ENCODE results near the gene TMPRSS7. TPM values are rescaled to one million over a fixed set of nuclear protein-coding genes. Genes with fewer than 3 reads are reported as not detected.

The TMPRSS7 gene, protein sequence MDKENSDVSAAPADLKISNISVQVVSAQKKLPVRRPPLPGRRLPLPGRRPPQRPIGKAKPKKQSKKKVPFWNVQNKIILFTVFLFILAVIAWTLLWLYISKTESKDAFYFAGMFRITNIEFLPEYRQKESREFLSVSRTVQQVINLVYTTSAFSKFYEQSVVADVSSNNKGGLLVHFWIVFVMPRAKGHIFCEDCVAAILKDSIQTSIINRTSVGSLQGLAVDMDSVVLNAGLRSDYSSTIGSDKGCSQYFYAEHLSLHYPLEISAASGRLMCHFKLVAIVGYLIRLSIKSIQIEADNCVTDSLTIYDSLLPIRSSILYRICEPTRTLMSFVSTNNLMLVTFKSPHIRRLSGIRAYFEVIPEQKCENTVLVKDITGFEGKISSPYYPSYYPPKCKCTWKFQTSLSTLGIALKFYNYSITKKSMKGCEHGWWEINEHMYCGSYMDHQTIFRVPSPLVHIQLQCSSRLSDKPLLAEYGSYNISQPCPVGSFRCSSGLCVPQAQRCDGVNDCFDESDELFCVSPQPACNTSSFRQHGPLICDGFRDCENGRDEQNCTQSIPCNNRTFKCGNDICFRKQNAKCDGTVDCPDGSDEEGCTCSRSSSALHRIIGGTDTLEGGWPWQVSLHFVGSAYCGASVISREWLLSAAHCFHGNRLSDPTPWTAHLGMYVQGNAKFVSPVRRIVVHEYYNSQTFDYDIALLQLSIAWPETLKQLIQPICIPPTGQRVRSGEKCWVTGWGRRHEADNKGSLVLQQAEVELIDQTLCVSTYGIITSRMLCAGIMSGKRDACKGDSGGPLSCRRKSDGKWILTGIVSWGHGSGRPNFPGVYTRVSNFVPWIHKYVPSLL
- not detected for polyA plus RNA-seq (ENCODE audit: insufficient read length in 10 of 10)
- long read RNA-seq, donor 1 = 0 reads
- long read RNA-seq, donor 2 = 0 reads
- long read RNA-seq, donor 3 = 0 reads
- long read RNA-seq, donor 4 = 0 reads
- long read RNA-seq, donor 5 = 0 reads
- long read RNA-seq, donor 6 = 0 reads
- long read RNA-seq, donor 7 = 0 reads
- long read RNA-seq, donor 8 = 0 reads
- long read RNA-seq, donor 9 = 0 reads

DNA sequence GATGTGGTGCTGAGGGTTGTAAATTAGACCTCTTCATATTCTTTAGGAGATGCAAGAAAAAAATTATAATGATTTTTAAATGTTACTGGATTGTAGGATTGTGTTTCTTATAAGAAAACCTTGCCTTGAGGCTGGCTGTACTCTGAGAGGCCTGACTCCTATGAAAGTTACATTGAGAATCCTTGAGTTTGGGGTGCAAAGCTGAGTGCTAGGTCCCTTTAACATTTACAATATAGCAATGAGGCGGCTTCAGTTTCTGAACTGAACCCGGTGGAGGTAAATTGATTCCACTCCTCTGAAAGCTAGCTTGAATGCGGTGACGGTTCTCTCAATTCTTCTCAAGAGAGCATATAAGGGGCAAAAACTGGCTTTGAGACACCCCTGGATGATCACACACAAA is at the start of gene TMPRSS7:
TSS of gene TMPRSS7 (plus strand) at position 301 of the 400 bp plus-strand sequence. CDS start 110 bp downstream, outside the sequence.
- no peak for DNase-seq

DNA sequence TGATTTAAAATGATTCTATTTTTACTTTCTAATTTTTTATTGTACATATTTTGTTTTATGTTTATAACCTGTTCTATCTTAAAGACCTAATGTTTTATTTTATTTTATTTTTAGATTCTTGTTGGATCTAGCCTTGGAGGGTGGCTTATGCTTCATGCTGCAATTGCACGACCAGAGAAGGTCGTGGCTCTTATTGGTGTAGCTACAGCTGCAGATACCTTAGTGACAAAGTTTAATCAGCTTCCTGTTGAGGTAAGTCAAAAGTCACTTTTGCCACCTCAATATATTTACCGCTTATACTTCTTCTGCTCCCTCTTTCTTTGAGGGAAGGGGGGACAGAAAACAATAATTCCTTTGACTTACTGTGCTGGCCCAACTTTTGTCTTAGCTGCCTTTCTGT is 47.7 kb upstream of the TMPRSS7 start:
- DNase-seq = no peak

DNA sequence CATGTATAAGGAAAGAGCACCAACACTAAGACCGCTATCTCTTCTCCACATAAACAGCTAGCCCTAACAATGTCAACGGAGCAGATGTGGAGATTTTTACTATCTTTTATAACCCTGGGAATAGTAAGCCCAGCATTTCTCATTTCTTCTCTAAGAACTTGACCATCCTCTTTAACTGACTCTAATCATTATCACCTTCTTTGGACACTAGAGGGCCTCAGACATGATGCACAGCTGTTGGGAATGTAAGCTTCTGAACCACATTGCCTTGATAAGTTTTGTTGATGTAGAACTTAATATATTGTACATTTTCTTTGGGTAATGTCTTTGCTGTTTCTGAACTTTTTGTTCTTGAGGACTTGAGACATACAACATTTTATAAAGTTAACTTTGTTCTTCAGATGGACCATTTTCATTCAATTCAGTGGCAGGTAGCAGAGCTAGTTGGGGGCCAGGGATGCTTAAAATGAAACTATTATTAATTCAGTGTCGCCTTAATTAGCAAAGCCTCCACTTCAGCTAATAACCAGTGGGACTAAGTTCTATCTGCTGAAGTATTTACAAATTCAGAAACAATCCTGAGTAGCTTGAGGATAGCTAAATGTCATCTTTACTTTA is 45.4 kb upstream of the TMPRSS7 start:
- DNase-seq = peak in 2 of 3 donors; percentile 44 to 55

DNA sequence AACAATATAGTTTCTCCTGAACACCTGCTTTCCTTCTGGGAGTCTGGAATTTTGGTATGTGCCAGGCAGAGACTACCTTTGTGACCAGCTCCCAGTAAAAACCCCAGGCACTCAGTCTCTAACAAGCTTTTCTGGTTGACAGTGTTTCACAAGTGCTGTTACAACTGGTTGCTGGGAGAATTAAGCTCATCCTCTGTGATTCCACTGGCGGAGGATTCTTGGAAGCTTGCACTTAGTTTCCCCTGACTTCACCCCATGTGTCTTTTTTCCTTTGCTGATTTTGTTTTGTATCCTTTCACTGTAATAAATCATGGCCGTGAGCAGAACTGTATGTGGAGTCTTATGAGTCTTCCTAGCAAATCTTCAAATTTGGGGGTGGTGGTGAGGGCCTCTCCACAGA is 41.5 kb upstream of the TMPRSS7 start:
- DNase-seq = no peak

DNA sequence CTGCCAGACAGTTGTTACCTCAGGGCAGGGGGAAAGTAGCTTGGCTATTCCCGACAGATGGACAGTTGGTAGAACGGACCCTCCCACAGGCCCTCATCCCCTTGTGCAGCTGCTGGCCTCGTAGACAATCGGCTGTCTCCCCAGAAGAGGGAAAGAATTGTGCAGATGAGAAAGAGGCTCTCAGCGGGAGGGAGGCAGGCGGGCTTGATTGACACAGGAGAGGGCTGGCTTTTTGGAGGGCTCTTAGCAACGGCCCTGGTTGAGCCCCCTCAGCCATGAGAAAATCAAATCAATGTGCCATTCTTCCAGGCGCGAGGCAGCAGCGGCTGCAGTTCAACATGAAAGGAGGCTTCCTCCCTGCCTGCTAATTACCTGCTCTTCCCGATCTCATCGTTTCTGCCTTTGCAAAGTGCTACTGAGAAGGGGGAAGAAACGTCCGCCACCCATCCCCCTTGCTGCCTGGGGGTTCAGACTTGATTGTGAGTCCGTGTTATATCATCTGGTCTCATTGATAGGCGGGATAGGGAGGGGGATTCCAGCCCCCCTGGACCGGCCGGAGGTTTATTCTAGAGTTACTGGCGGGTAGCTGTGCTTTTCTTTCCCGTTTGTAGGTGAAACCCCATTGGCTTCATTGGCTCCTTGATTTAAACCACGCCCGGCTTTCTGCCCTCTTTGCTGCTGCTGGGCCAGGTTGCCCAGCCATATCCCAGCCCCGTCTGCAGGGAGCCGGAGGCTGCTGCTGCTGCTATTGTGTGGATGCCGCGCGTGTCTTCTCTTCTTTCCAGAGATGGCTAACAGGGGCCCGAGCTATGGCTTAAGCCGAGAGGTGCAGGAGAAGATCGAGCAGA is 35.7 kb upstream of the TMPRSS7 start, which contains the start of gene TAGLN3:
TSS of gene TAGLN3 (plus strand) at position 287 of the 848 bp plus-strand sequence. CDS start at position 788, 501 bp downstream.
- DNase-seq = peak in 2 of 3 donors; percentile 34 to 59

DNA sequence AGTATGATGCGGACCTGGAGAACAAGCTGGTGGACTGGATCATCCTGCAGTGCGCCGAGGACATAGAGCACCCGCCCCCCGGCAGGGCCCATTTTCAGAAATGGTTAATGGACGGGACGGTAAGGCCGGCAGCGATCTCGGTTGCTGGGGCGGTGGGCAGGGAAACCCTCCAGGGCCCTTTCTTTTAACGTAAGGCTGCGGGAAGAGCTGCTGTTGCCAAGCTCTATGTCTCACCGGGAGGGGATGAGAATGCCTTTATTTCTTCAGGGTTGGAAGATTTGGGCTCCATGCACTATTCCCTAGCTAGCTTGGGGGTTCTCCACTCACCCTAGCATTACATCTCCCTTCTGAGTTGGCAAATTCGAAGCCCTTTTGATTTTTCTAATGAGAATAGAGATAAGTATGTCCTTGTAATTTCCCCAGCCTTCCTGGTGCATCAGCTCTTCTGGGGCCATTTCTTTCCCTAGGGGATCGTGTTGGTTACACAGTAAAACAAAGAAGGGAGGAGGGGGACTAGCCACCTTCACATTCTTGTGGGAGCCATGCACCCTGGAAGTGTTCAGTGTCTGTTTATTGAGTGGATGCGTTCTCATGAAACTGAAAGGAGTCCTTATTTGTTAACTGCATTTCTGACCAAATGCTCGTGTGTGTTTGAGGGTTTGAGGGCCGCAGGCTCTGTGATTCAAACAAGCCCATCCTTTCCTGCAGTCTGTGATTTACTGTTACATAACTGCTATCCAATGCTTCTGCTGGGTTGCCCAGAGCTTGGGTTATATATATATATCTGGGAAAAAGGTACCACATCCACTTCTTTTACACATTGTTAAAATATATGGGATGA is 34.8 kb upstream of the TMPRSS7 start:
- no peak for DNase-seq

DNA sequence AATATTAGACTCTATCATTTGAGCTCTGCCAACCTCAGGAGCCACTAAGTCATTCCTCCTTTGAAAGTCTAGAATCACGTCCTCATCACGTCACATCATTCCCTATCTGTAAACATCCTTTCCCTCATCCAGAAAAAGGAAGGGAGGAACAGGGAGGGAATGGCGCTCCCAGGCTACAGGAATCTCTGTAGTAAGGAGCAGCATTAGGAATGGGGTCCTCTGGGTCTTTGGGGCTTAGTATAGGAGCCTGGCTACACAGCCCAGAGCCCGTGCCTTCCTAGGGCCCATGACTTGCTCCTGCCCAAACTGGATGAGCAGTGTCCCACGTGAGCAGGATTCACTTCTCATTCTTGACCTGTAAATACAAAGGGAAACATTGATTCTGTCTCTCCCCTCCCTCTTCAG is 34.2 kb upstream of the TMPRSS7 start:
- no peak for DNase-seq

DNA sequence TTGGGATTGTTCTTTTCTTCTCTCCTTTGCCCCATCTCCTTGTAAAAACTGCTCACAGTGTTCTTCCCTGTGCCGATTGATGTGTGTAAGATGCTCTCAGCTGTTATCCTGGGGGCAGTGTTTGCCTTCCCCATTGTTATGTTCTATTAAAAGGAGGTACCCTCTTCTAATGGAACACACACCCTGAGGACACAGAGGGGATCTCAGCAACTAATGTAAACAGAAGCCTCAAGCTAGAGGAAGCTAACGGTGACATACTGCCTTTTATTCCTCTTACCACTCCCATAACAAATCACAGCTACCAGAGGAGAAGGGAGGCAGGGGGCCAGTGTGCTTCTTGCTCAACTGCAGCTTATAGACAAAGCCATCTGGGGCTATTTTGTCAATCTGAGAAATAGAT is 33.6 kb upstream of the TMPRSS7 start:
- no peak for DNase-seq

DNA sequence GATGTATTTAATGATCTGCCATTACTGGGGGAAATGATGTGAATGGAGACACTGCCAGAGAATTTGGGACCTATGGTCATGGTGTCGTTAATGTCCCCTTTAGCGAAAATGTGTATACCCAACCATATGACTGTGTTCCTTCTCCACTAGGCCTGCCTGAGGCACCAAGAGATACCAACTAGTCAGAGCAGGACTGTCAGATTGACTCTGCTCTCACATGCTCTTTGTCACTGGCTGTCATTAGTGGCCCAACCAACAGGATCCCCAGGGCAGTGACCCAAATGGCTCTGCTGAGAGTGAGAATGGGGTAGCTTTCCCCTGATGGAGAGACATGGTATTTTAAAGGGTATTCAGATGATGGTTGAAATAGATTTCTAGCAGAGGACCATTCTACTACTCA is 33.0 kb upstream of the TMPRSS7 start:
- no peak for DNase-seq

DNA sequence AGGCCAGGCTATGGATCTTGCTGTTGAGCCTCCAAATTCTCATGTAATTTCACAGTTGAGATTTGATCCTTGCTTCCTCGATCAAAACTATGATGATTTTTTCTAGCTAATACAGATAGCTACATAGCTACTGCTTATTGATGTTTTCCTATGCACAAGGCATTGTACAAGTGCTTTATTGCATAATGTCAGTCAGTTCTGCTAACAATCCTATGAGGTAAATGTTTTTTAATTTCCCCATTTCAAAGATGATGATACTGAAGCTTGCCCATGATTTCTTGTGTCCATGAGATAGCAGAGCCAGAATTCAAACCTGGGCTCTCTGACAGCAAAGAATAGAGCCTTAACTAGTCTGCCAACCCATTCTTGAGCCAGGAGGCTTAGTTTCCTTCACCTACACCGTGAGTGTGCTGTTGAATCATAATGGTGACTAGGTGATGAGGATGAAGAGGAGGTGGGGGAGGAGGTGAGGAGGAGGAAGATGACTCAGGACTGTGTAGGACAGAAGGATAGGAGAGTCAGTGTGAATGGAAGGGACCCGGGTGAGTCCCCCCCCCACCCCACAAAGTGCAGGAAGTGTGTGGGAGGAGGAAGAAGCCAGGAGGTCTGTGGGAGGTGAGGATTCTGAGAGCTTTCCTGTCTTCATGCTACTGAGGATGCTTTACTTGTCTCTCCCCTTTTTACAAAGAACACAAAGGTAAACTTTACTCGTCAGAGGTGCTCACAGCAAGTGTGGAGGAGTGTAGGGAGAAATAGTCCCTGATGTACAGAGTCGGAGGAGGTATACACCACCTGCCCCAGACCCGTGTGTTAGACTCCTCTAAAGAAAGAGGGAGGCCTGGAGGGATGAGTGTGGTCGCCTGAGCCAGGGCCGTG is 32.2 kb upstream of the TMPRSS7 start:
- no peak for DNase-seq

DNA sequence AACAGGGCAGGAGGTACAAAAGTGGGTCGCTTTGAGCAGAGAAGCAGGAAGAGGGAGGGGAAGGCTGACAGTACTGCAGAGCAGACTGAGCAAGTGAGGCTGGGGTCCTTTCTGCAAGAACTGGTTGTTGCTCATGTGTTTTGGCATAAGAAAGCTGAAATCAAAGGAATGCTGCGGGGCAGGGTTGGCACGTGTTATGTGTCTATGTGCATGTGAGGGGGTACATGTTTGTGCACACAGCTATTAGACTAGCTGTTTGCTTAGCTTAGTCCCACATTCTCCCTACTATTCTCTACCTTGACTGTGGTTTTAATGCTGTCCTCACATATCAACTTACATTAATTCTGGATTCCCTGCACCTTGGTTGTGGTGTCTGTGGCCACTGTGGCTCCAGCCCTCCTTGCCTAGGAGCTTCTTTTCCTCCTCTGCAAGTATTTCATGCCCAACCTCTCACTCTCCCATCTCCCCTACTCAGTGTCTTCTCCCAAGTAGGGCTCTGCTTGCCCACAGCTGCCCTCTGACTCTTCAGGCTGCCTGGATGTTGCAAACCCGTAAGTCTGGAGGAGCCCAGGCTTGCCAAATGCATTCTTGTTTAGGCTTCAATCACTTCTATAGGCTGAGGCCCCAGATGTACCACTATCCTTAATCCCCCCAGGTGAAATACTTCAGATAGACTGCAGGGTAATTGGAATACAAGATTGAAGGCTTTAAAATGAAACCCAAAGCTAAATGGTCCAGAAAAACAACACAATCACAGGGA is 31.0 kb upstream of the TMPRSS7 start:
- no peak for DNase-seq

DNA sequence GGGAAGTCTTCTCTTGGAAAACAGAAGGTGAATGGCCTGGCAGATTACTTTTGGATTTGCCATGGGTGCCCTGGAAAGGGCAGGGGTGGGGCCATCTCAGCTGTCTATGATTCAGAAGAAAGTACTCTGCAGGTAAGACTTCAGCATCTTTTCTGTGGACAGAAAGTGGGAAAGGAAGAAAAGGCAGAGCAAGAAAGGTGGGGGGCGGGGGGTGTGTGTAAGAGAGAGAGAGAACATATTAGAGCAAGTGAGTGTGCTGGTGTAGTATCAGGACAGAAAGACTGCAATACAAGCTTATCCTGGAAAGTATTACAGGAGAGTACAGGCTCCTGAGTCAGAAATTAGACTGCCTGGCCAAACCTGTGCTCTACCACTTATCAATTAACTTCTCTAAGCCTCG is 30.3 kb upstream of the TMPRSS7 start:
- DNase-seq = no peak

DNA sequence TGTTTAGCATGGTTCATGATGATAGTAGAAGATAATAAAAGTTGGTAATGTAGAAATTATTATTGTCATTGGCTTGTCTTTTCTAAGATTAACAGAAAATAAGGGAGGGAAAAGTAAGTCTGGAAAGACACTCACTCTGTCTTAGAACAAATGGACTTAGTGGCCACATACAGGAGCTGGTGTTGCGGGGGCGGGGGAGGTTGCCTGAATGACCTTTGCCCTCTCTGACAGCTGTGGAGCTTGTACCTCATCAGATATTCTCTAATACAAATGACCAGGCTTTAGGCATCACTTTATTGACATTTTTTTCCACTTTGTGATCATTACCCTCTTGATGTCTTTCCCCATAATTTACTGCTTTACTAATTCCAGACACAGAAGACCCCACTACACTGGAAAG is 29.9 kb upstream of the TMPRSS7 start:
- no peak for DNase-seq

DNA sequence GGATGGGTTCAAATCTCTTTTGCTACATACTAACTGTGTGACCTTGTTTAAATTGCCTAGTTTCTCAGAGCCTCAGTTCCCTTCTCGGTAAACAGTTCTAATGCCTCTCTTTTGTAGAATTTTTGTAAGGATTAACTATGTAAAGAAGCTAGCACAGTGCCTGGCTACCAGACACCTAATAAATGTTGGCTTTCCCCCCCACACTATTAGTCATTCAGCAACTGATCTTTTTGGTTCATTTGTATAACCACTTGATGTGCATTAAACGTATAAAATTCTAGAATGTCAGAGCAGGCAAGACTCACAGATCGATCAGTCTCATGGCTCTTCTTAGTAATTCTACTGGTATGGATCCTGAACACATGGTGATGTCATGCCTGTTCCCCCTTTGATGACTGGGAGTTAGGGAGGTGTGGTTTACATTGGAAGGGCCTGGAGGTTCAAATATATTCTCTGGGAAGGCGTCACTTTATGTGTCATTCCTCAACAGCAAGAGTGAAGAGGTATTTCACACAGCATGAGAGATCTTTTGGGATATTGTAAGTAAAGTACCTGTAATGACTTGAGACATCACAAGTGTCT is 29.4 kb upstream of the TMPRSS7 start:
- DNase-seq = no peak

DNA sequence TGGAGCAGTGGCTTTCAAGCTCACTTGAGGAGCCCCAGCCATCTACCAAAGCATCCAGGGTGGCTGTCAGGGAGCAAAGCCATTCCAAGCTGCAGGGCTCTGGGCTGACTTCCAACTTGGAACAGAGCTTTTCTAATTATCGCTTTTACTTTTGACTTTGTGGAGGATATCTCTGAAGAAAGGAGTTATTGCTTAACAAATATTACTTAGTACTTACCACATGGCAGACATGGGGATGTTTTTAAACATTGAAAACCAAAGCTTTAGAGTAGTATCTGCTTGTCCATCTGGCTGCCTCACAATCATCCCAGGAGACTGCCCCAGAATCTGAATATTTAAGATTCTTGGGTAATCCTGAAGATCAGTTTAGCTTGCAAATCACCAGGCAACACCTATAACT is 26.9 kb upstream of the TMPRSS7 start:
- peak in 1 of 3 donors; percentile 35 for DNase-seq

DNA sequence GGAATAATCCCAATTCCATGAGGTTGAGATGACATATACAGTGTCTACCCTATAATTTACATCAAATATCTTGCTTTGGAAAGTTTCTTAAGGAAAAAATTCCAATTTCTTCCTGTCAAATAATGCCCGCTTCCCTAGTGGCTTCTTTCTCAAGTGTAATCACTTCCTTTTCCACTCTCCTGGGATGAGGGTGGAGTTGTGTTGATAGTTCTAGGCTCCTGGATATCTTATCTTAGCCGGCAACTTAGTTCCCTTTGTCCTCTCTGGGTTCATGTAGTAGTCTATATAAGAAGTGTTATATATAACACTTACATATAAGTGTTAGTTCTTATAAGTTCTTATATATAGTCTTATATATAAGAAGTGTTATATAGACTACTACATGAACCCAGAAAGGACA is 24.9 kb upstream of the TMPRSS7 start:
- no peak for DNase-seq

DNA sequence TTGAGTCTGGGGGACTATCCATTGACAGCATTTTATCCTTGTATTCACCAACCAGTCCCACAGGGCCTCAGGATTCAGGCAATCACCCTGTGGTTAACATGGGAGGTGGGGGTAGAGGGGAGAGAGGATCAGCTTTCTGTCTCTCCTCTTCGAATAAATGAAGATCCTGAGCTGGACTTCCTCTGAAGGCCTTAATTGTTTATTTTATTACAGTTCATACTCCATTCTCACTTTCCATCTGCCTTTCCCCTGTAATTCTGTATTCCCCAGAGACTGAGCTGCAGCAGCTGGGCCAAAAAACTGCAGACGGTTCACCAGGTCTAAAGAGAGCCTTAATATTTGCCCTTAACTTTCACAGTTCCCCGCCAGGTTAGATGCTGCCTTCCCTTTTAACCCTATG is 23.9 kb upstream of the TMPRSS7 start:
- DNase-seq = peak in 1 of 3 donors; percentile 34
